ENCODE data around the gene PARVB.

- TF ChIP-seq JUN (IDR thresholded peaks at IDR 0.05; ENCODE audit: low read depth, low read length) = no peak
- no peak for TF ChIP-seq CREB1 (IDR thresholded peaks at IDR 0.05)
- TF ChIP-seq NANOG (IDR thresholded peaks at IDR 0.05; ENCODE audit: insufficient read depth, low read depth, low read length, poor library complexity, severe bottlenecking) = no peak
- TF ChIP-seq POLR2AphosphoS5 (IDR thresholded peaks at IDR 0.05; ENCODE audit: low read depth, low read length) = no peak
- TF ChIP-seq CBX8 (IDR thresholded peaks at IDR 0.05; ENCODE audit: borderline replicate concordance, low read depth, low read length) = no peak
- no peak for TF ChIP-seq SIN3A (conservative IDR thresholded peaks at IDR 0.05 in 1 of 2, IDR thresholded peaks at IDR 0.05 in 1 of 2; ENCODE audit: low read depth in 1 of 2, low read length in 2 of 2)
- TF ChIP-seq CTCF (IDR thresholded peaks at IDR 0.05; ENCODE audit: control extremely low read depth in 1 of 3, insufficient read depth in 1 of 3, low read depth in 1 of 3, low read length in 3 of 3) = no peak
- TF ChIP-seq RFX5 (IDR thresholded peaks at IDR 0.05; ENCODE audit: borderline replicate concordance, low read depth, low read length) = no peak
- TF ChIP-seq EZH2 (IDR thresholded peaks at IDR 0.05; ENCODE audit: low read depth, low read length, severe bottlenecking) = no peak
- TF ChIP-seq EP300 (IDR thresholded peaks at IDR 0.05; ENCODE audit: borderline replicate concordance in 1 of 2, low read depth in 2 of 2, low read length in 2 of 2) = no peak
- no peak for TF ChIP-seq POLR2A (IDR thresholded peaks at IDR 0.05; ENCODE audit: control extremely low read depth in 1 of 2, low read depth in 2 of 2, low read length in 2 of 2)
- TF ChIP-seq SRF (IDR thresholded peaks at IDR 0.05; ENCODE audit: low read depth, low read length) = no peak
These were observed 92.2 kb downstream of the PARVB start for GRCh38 chr22:44116331-44116730.
